Pancreas (tissue), 10 donors: ENCODE measurements around the gene RFX6. TPM values are rescaled to one million over a fixed set of nuclear protein-coding genes. Genes with fewer than 3 reads are reported as not detected.

Source experiments
- ATAC-seq, 4 donors: fragments of 200-7000 bp; cut with Tn5 transposase; one replicate each; pipeline versions ENCODE4 v1.8.0 to v1.9.1; 2020; ENCODE audit warnings: mild to moderate bottlenecking in 4 of 4, moderate library complexity in 4 of 4
- DNase-seq, 6 donors: peaks; one replicate each; pipeline ENCODE4 v3.0.0-alpha.2; 2020
- FAIRE-seq: peaks from 2 replicates; lab custom pipeline; 2012; peaks lifted over from hg19 to GRCh38; lab: Jason Lieb, UNC
- H3K27ac ChIP-seq, 4 donors: fragments of 200-600 bp; sonication (generic); 1 replicate in 3 of 4; 2 replicates in 1 of 4; pipeline versions ENCODE4 v1.5.0 to v1.8.0; 2020
- H3K27me3 ChIP-seq, 4 donors: fragments of 200-600 bp; one replicate each; pipeline ENCODE4 v1.8.0; 2021
- H3K36me3 ChIP-seq, 3 donors: fragments of 200-600 bp; sonication (generic) in 1 of 3; one replicate each; pipeline versions ENCODE4 v1.5.0 to v1.8.0; 2020 to 2021
- H3K4me1 ChIP-seq, 3 donors: fragments of 200-600 bp; one replicate each; pipeline ENCODE4 v1.8.0; 2021
- H3K4me3 ChIP-seq, 4 donors: fragments of 200-600 bp; sonication (generic) in 2 of 4; one replicate each; pipeline versions ENCODE4 v1.5.0 to v1.8.0; 2020 to 2021
- H3K9me3 ChIP-seq, 4 donors: fragments of 200-600 bp; one replicate each; pipeline ENCODE4 v1.8.0; 2021
- CTCF ChIP-seq, 4 donors: fragments of 200-600 bp; sonication (generic) in 3 of 4; IDR thresholded peaks; one replicate each; pipeline versions ENCODE4 v1.5.0 to v1.8.0; 2021; ENCODE audit warnings: antibody characterized with exemption in 4 of 4
- WGBS, 2 donors: extraction: QIAGEN DNeasy Blood & Tissue Kit; methylation state at CpG; one replicate each; pipeline ENCODE4 v1.1.7; 2013; 5-methylcytosine and 5-hydroxymethylcytosine counted together
- intact Hi-C, 3 donors: fragments of 100-400 bp; cut with DNase I; formaldehyde crosslinking; loops; one replicate each; pipeline versions ENCODE4 v1.11.1 to v1.14.2; 2022
- polyA plus RNA-seq, 2 donors: library from polyadenylated mRNA; stranded (reverse); fragments of 200-250 nt; gene quantifications; one replicate each; pipeline ENCODE4 v1.2.3, GENCODE V29; 2013
- total RNA-seq, 6 donors: library from RNA; stranded (reverse); fragmentation: NEBNext Ultra II Directional in 4 of 6; extraction: Animal tissue kit (Norgen Biotek cat#: 25700) in 4 of 6; gene quantifications; one replicate each; pipeline versions ENCODE4 v1.2.1 to v1.2.4, GENCODE V29; 2021 to 2023
- donor health status: healthy with polysubstance abuse.
- donor health status: DM: no; HTN: no; CAD: no; lungs with moderate emphysema.
- donor health status: DM: no; HTN: no; CAD: no.
- donor health status: control.
- donor health status: control.
- donor health status: Bipolar disorder and iron deficiency.
- donor health status: DM: yes; HTN: yes; CAD: no.
- donor health status: DM: no; HTN: no; CAD: no.
- donor health status: DM: no; HTN: no; CAD: no.
- donor health status: DM: yes; HTN: yes; CAD: no.

The RFX6 gene
- total and polyA plus RNA-seq, 8 donors = 0.51 to 20.8 (median 2.3) TPM

- no peaks in the 10 kb centered on the region for H3K4me1 ChIP-seq
- no peaks in the 10 kb centered on the region for H3K9me3 ChIP-seq
- no peaks in the 10 kb centered on the region for H3K27me3 ChIP-seq
- no peak for TF ChIP-seq CTCF (IDR thresholded peaks at IDR 0.05)
- intact Hi-C loops = loop anchor here in 2 of 3 donors (10.0 kb wide), 2 partner anchors 89 to 189 kb away; partner anchors contain the start of gene RFX6 (in 1 of the 2)
- H3K27ac ChIP-seq = no peak overlapping the region
- ATAC-seq (no peak), DNase-seq (no peak), FAIRE-seq (no peak)
- no peak overlapping the region for H3K4me3 ChIP-seq
- no peaks in the 10 kb centered on the region for H3K36me3 ChIP-seq
- 70 to 82% methylated on average over 1 of the region's 1 CpG for WGBS, 2 donors
These were observed 86.9 kb downstream of the RFX6 start for GRCh38 chr6:116963972-116964371.

GRCh38 chr6:116966675-116967576 is 89.9 kb downstream of the RFX6 start:
- DNase-seq (no peak), FAIRE-seq (no peak), ATAC-seq (no peak)
- no peaks in the 10 kb centered on the region for H3K36me3 ChIP-seq
- no peak for TF ChIP-seq CTCF (IDR thresholded peaks at IDR 0.05)
- H3K4me1 ChIP-seq = no peaks in the 10 kb centered on the region
- intact Hi-C loops = loop anchor here in 2 of 3 donors (10.0 kb wide), 2 partner anchors 92 to 192 kb away; partner anchors contain the start of gene RFX6 (in 1 of the 2)
- 54 to 60% methylated on average over 6 of the region's 6 CpGs for WGBS, 2 donors
- H3K9me3 ChIP-seq = no peaks in the 10 kb centered on the region
- no peak overlapping the region for H3K4me3 ChIP-seq
- H3K27ac ChIP-seq = no peak overlapping the region
- no peaks in the 10 kb centered on the region for H3K27me3 ChIP-seq

- intact Hi-C loops = loop anchor here in 2 of 3 donors (10.0 kb wide), 2 partner anchors 95 to 195 kb away; partner anchors contain the start of gene RFX6 (in 1 of the 2)
- TF ChIP-seq CTCF (IDR thresholded peaks at IDR 0.05) = peak; percentile 38 to 61 (median 48)
- 20% methylated on average over 5 of the region's 5 CpGs for WGBS, 2 donors
- Histone ChIP-seq H3K36me3 (no peaks in the 10 kb centered on the region), H3K4me3 (no peak overlapping the region), H3K27me3 (no peaks in the 10 kb centered on the region), H3K9me3 (no peaks in the 10 kb centered on the region), H3K4me1 (no peaks in the 10 kb centered on the region), H3K27ac (no peak overlapping the region)
- ATAC-seq (peak; percentile 61 to 92 (median 89)), FAIRE-seq (peak; percentile 34), DNase-seq (peak in 3 of 6 donors; percentile 11 to 28 (median 17))
These were observed 92.3 kb downstream of the RFX6 start for GRCh38 chr6:116969211-116969863.

GRCh38 chr6:116971959-116972358 is 94.9 kb downstream of the RFX6 start:
- H3K27ac ChIP-seq = no peak overlapping the region

More at GRCh38 chr6:116971959-116972358, 94.9 kb downstream of the RFX6 start:
- FAIRE-seq = peak; percentile 90
- WGBS, 2 donors = 0% methylated on average over 1 of the region's 1 CpG
- intact Hi-C loops = no loop called here
- peak in 3 of 4 donors; percentile 21 to 41 (median 40) for TF ChIP-seq CTCF (IDR thresholded peaks at IDR 0.05)
- peak in 3 of 4 donors; percentile 47 to 73 (median 68) for ATAC-seq
- H3K9me3 ChIP-seq = no peaks in the 10 kb centered on the region
- H3K36me3 ChIP-seq = no peaks in the 10 kb centered on the region
- no peaks in the 10 kb centered on the region for H3K27me3 ChIP-seq
- no peak overlapping the region for H3K4me3 ChIP-seq
- peak in 1 of 6 donors; percentile 13 for DNase-seq
- H3K4me1 ChIP-seq = no peaks in the 10 kb centered on the region
